ENCODE measurements around the gene ANP32D.
"Not testable (repeated sequence)": the region's sequence is repeated elsewhere in the genome, so short reads cannot be mapped to it uniquely, and the experiment has no call there.

GRCh38 chr12:48474497-48474896, 2.1 kb downstream of the ANP32D start:
- TF ChIP-seq GATA2 (CRISPR knock-in tag; IDR thresholded peaks at IDR 0.05); ZNF121 (CRISPR knock-in tag; conservative IDR thresholded peaks at IDR 0.05); CAMTA2 (CRISPR knock-in tag; conservative IDR thresholded peaks at IDR 0.05); SIRT6 (IDR thresholded peaks at IDR 0.05; ENCODE audit: low read depth, low read length); ZFP36 (IDR thresholded peaks at IDR 0.05; ENCODE audit: low read depth, low read length, partially characterized antibody); NFATC3 (IDR thresholded peaks at IDR 0.05); CREB1 (IDR thresholded peaks at IDR 0.05); CREB1 (CRISPR knock-in tag; IDR thresholded peaks at IDR 0.05); POLR2A (conservative IDR thresholded peaks at IDR 0.05); EP300 (IDR thresholded peaks at IDR 0.05; ENCODE audit: low read length); ZNF197 (CRISPR knock-in tag; IDR thresholded peaks at IDR 0.05; ENCODE audit: low read depth); MAX (CRISPR knock-in tag; IDR thresholded peaks at IDR 0.05); DPF2 (IDR thresholded peaks at IDR 0.05); YBX1 (IDR thresholded peaks at IDR 0.05); ZBTB33 (CRISPR knock-in tag; IDR thresholded peaks at IDR 0.05): not testable (repeated sequence)
